Transverse colon (tissue), 3 donors: ENCODE measurements around the gene WNT9A.

Source experiments
- POLR2A ChIP-seq: fragments of 450-650 bp; IDR thresholded peaks from one replicate; pipeline ENCODE4 v1.6.1; 2016; ENCODE audit warnings: antibody characterized with exemption, mild to moderate bottlenecking, moderate library complexity
- TF ChIP-seq, protein P1 (sequence below), 5 experiments: fragments of 200-600 bp in 3 of 5; fragments of 450-650 bp in 2 of 5; sonication (generic) in 3 of 5; IDR thresholded peaks; 1 replicate in 2 of 5; 2 replicates in 3 of 5; pipeline ENCODE4 v1.5.1; 2016 to 2017; ENCODE audit warnings: antibody characterized with exemption in 5 of 5, inconsistent platforms in 3 of 5, mild to moderate bottlenecking in 2 of 5, moderate library complexity in 1 of 5

DNA sequence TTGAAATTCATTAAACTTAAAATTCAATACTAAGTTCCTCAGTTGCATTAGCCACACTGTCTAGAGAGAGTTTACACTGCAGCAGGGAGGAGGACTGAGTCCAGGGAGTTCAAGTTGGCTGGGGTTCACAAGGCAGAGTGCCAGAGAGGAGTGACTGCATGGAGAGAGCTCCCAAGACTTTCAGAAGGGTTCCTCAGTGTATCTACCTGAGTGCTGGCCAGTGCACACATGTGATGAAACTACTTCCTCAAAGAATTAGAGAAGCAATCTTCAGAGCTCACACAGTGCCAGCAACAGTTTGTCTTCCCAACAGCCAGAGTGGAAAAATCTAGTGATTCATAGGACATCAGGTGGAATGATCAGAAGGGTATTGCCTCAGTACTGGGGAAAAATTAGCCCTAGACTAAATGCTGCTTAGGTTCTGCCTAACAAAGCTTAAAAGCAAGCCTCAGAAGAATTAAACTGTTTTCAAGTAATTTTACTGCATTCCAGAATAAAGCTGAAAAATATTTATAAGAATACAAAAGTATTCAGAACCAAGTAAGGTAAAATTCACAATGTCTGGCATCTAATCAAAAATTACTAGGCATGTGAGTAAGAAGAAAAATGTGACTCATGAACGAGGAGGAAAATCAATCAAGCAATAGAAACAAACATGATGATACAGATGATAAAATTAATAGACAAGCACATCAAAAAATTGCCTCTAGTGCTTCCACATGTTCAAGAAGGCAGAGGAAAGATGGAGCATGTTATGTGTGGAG lies 48.6 kb upstream of the WNT9A start:
- no peak for TF ChIP-seq POLR2A
- TF ChIP-seq, protein P1, sequence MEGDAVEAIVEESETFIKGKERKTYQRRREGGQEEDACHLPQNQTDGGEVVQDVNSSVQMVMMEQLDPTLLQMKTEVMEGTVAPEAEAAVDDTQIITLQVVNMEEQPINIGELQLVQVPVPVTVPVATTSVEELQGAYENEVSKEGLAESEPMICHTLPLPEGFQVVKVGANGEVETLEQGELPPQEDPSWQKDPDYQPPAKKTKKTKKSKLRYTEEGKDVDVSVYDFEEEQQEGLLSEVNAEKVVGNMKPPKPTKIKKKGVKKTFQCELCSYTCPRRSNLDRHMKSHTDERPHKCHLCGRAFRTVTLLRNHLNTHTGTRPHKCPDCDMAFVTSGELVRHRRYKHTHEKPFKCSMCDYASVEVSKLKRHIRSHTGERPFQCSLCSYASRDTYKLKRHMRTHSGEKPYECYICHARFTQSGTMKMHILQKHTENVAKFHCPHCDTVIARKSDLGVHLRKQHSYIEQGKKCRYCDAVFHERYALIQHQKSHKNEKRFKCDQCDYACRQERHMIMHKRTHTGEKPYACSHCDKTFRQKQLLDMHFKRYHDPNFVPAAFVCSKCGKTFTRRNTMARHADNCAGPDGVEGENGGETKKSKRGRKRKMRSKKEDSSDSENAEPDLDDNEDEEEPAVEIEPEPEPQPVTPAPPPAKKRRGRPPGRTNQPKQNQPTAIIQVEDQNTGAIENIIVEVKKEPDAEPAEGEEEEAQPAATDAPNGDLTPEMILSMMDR (IDR thresholded peaks at IDR 0.05): no peak
